Lung (tissue), 12 donors: ENCODE data around the gene CDH23. TPM values are rescaled to one million over a fixed set of nuclear protein-coding genes. Genes with fewer than 3 reads are reported as not detected.

Experiments used
- ATAC-seq: fragments of 200-7000 bp; cut with Tn5 transposase; one replicate; pipeline ENCODE4 v1.9.1; 2020; ENCODE audit warnings: moderate number of reproducible peaks; ENCODE audit not compliant: insufficient read depth, low FRiP score
- DNase-seq, 3 donors: peaks; one replicate each; pipeline ENCODE4 v3.0.0-alpha.2; 2013 to 2017
- H3K27ac ChIP-seq, 2 donors: one replicate each; pipeline ENCODE4 v1.5.1; 2013; ENCODE audit warnings: mild to moderate bottlenecking in 2 of 2, moderate library complexity in 2 of 2, control low read depth in 1 of 2, inconsistent platforms in 1 of 2, low read depth in 1 of 2, low read length in 1 of 2
- H3K27me3 ChIP-seq, 3 donors: one replicate each; pipeline ENCODE4 v1.5.1; 2013; ENCODE audit warnings: low read length in 2 of 3; ENCODE audit not compliant: control insufficient read depth in 3 of 3, insufficient read depth in 3 of 3
- H3K36me3 ChIP-seq, 4 donors: one replicate each; pipeline ENCODE4 v1.5.1; 2013; ENCODE audit warnings: low read length in 4 of 4, mild to moderate bottlenecking in 1 of 4, moderate library complexity in 1 of 4; ENCODE audit not compliant: control insufficient read depth in 4 of 4, insufficient read depth in 4 of 4
- H3K4me1 ChIP-seq, 5 donors: one replicate each; pipeline ENCODE4 v1.5.1; 2013; ENCODE audit warnings: low read length in 5 of 5, mild to moderate bottlenecking in 2 of 5, moderate library complexity in 1 of 5; ENCODE audit not compliant: control insufficient read depth in 5 of 5, insufficient read depth in 5 of 5
- H3K4me3 ChIP-seq: one replicate; pipeline ENCODE4 v1.5.1; 2013; ENCODE audit warnings: mild to moderate bottlenecking, control low read depth, moderate library complexity
- H3K9ac ChIP-seq, 2 donors: one replicate each; pipeline ENCODE4 v1.5.1; 2013; ENCODE audit warnings: low read length in 2 of 2, control low read depth in 1 of 2; ENCODE audit not compliant: insufficient read depth in 1 of 2
- H3K9me3 ChIP-seq, 4 donors: one replicate each; pipeline ENCODE4 v1.5.1; 2013; ENCODE audit warnings: low read length in 3 of 4, mild to moderate bottlenecking in 1 of 4, moderate library complexity in 1 of 4; ENCODE audit not compliant: control insufficient read depth in 4 of 4, insufficient read depth in 3 of 4
- WGBS, 2 donors: extraction: QIAGEN DNeasy Blood & Tissue Kit; methylation state at CpG; one replicate each; pipeline ENCODE4 v1.1.7; 2013; 5-methylcytosine and 5-hydroxymethylcytosine counted together
- polyA plus RNA-seq, 2 donors: library from polyadenylated mRNA; stranded (reverse); fragments of 200-250 nt; gene quantifications; one replicate each; pipeline ENCODE4 v1.2.1, GENCODE V29; 2013
- total RNA-seq, 2 donors: library from RNA; depleted of rRNA in 1 of 2; stranded (reverse); fragments of >200 nt in 1 of 2; gene quantifications; one replicate each; pipeline ENCODE4 v1.2.1, GENCODE V29; 2014 to 2021
- TF ChIP-seq, protein P1 (sequence below): IDR thresholded peaks from 2 replicates; pipeline ENCODE4 v1.5.1; 2012; ENCODE audit warnings: mild to moderate bottlenecking; ENCODE audit errors: control extremely low read depth, extremely low read depth
- donor health status: control.
- donor health status: control.
- donor health status: Bipolar disorder and iron deficiency.
- donor health status: healthy.
- donor health status: DM: yes; HTN: yes; CAD: no.

The CDH23 gene
- total and polyA plus RNA-seq, 4 donors = 4.5 to 29.5 (median 6.0) TPM

DNA sequence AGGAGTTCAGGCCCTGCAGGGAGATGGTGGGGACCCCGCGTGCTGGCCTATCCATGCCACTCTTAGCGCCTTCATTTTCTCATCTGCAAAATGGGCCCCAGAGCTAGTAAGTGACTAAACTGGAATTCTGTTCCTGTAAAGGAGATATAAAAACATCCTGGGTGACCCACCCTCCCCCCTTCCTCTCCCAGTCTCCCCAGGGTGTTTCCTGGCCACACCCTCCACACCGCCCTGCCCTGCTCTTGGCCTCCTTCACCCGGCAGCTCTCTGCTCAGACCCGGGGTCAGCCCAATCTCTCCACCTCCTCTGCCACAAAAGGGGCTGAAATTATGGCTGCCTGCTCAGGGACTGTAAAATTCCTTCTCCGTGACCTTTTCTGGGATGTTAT, 252.2 kb downstream of the CDH23 start:
- Histone ChIP-seq H3K4me1 (peaks cover 0 to 12% (median 0%) of the 10 kb centered on the region in 5 donors), H3K36me3 (no peaks in the 10 kb centered on the region), H3K4me3 (no peak overlapping the region), H3K27me3 (peaks cover 0 to 4% (median 0%) of the 10 kb centered on the region in 3 donors), H3K27ac (no peak overlapping the region), H3K9me3 (no peaks in the 10 kb centered on the region), H3K9ac (no peak overlapping the region)
- ATAC-seq = no peak
- no peak for DNase-seq
- WGBS, 2 donors = 77 to 83% methylated on average over 7 of the region's 7 CpGs
- TF ChIP-seq, protein P1, sequence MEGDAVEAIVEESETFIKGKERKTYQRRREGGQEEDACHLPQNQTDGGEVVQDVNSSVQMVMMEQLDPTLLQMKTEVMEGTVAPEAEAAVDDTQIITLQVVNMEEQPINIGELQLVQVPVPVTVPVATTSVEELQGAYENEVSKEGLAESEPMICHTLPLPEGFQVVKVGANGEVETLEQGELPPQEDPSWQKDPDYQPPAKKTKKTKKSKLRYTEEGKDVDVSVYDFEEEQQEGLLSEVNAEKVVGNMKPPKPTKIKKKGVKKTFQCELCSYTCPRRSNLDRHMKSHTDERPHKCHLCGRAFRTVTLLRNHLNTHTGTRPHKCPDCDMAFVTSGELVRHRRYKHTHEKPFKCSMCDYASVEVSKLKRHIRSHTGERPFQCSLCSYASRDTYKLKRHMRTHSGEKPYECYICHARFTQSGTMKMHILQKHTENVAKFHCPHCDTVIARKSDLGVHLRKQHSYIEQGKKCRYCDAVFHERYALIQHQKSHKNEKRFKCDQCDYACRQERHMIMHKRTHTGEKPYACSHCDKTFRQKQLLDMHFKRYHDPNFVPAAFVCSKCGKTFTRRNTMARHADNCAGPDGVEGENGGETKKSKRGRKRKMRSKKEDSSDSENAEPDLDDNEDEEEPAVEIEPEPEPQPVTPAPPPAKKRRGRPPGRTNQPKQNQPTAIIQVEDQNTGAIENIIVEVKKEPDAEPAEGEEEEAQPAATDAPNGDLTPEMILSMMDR = no peak

GRCh38 chr10:71649631-71650030, 252.9 kb downstream of the CDH23 start:
- Histone ChIP-seq H3K27ac (no peak overlapping the region), H3K27me3 (peaks cover 0 to 4% (median 0%) of the 10 kb centered on the region in 3 donors), H3K36me3 (no peaks in the 10 kb centered on the region), H3K9ac (no peak overlapping the region), H3K4me1 (peaks cover 0 to 12% (median 0%) of the 10 kb centered on the region in 5 donors), H3K4me3 (no peak overlapping the region), H3K9me3 (no peaks in the 10 kb centered on the region)
- TF ChIP-seq, protein P1 = no peak
- 72 to 82% methylated on average over 4 of the region's 4 CpGs for WGBS, 2 donors
- ATAC-seq (no peak), DNase-seq (no peak)

DNA sequence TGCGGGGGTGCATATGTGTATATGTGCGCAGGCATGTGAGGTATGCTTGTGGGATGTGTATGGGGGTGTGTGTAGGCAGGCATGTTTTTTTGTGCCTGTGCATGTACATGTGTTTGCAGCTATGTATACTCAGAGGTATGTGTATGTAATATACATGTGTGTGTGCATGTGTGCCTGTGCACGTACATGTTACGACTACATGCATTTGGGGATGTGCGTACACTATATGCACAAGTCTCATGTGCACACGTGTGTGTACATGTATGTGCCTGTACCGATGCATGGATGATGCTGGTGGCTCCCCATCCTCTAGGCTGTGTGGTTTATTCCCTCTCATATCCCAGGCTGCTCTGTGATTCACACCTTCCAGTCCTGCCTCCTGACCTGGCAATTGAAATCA, 253.7 kb downstream of the CDH23 start:
- TF ChIP-seq, protein P1 = no peak
- no peaks in the 10 kb centered on the region for H3K9me3 ChIP-seq
- peaks cover 0 to 12% (median 0%) of the 10 kb centered on the region in 5 donors for H3K4me1 ChIP-seq
- H3K36me3 ChIP-seq = no peaks in the 10 kb centered on the region
- H3K4me3 ChIP-seq = no peak overlapping the region
- H3K27ac ChIP-seq = no peak overlapping the region
- ATAC-seq (no peak), DNase-seq (no peak)
- 97% methylated on average over 7 of the region's 7 CpGs for WGBS, 2 donors
- H3K27me3 ChIP-seq = peaks cover 0 to 4% (median 0%) of the 10 kb centered on the region in 3 donors
- no peak overlapping the region for H3K9ac ChIP-seq

GRCh38 chr10:71651428-71651827, 254.7 kb downstream of the CDH23 start:
- Histone ChIP-seq H3K27me3 (peaks cover 0 to 4% (median 0%) of the 10 kb centered on the region in 3 donors), H3K36me3 (no peaks in the 10 kb centered on the region), H3K27ac (no peak overlapping the region), H3K9ac (no peak overlapping the region), H3K4me1 (peaks cover 0 to 12% (median 0%) of the 10 kb centered on the region in 5 donors), H3K4me3 (no peak overlapping the region), H3K9me3 (no peaks in the 10 kb centered on the region)
- TF ChIP-seq, protein P1 = no peak
- ATAC-seq = no peak
- DNase-seq = no peak
- 90% methylated on average over 6 of the region's 6 CpGs for WGBS, 2 donors
